Type B pancreatic cell (in vitro differentiated cells): Measurements from ENCODE around the gene APOA4. TPM values are rescaled to one million over a fixed set of nuclear protein-coding genes. Genes with fewer than 3 reads are reported as not detected.

Source experiments
- DNase-seq: peaks from one replicate; pipeline ENCODE4 v3.0.0; 2021; ENCODE audit warnings: mixed read lengths; ENCODE audit not compliant: unreplicated experiment; ENCODE audit errors: extremely low spot score
- H3K27ac Mint-ChIP-seq: 2 replicates; pipeline ENCODE4 v1.8.0; 2021; ENCODE audit warnings: mild to moderate bottlenecking, mixed read lengths
- H3K27me3 Mint-ChIP-seq: 2 replicates; pipeline ENCODE4 v1.8.0; 2021; ENCODE audit warnings: mixed read lengths
- H3K36me3 Mint-ChIP-seq: 2 replicates; pipeline ENCODE4 v1.8.0; 2021; ENCODE audit warnings: mixed read lengths
- H3K4me1 Mint-ChIP-seq: one replicate; pipeline ENCODE4 v1.8.0; 2021; ENCODE audit warnings: mixed read lengths; ENCODE audit not compliant: unreplicated experiment
- H3K4me3 Mint-ChIP-seq: 2 replicates; pipeline ENCODE4 v1.8.0; 2021; ENCODE audit warnings: mild to moderate bottlenecking, mixed read lengths
- H3K9me3 Mint-ChIP-seq: 2 replicates; pipeline ENCODE4 v1.8.0; 2021; ENCODE audit warnings: mixed read lengths
- total RNA-seq: library from RNA; stranded (reverse); gene quantifications from 2 replicates; pipeline ENCODE4 v1.2.1, GENCODE V29; 2021; ENCODE audit warnings: low replicate concordance
- TF ChIP-seq, protein P1 (sequence below): fragments of 200-600 bp; sonication (generic); conservative IDR thresholded peaks from 2 replicates; pipeline ENCODE4 v1.5.0; 2021; ENCODE audit warnings: antibody characterized with exemption, mild to moderate bottlenecking

Gene APOA4
- total RNA-seq, 1 donor from 2014 or later = 21.7 TPM

DNA sequence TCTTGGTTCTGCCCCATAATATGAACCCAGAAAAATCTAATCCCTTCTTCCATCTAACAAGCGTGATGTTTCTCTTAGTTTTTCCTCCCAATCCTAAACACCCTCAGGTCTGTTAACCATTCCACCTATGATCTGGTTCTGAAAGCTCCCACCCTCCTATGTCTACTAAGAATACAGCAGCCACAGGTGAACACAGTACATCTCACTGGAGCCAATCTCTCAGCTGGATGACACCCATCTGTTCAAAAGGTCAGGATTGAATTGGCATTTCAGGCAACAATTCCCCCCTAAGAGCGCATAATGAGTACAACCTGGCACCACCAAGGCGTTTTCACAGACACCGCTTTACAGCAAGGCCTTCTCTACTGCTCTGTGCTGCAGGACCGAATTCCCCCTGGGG is 33.3 kb upstream of the APOA4 start:
- H3K36me3 Mint-ChIP-seq = peaks cover 46% of the 10 kb centered on the region
- no peak overlapping the region for H3K4me3 Mint-ChIP-seq
- no peak overlapping the region for H3K27ac Mint-ChIP-seq
- H3K4me1 Mint-ChIP-seq = peaks cover 9% of the 10 kb centered on the region
- H3K27me3 Mint-ChIP-seq = no peaks in the 10 kb centered on the region
- TF ChIP-seq, protein P1, sequence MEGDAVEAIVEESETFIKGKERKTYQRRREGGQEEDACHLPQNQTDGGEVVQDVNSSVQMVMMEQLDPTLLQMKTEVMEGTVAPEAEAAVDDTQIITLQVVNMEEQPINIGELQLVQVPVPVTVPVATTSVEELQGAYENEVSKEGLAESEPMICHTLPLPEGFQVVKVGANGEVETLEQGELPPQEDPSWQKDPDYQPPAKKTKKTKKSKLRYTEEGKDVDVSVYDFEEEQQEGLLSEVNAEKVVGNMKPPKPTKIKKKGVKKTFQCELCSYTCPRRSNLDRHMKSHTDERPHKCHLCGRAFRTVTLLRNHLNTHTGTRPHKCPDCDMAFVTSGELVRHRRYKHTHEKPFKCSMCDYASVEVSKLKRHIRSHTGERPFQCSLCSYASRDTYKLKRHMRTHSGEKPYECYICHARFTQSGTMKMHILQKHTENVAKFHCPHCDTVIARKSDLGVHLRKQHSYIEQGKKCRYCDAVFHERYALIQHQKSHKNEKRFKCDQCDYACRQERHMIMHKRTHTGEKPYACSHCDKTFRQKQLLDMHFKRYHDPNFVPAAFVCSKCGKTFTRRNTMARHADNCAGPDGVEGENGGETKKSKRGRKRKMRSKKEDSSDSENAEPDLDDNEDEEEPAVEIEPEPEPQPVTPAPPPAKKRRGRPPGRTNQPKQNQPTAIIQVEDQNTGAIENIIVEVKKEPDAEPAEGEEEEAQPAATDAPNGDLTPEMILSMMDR = no peak
- H3K9me3 Mint-ChIP-seq = no peaks in the 10 kb centered on the region
- DNase-seq = no peak

DNA sequence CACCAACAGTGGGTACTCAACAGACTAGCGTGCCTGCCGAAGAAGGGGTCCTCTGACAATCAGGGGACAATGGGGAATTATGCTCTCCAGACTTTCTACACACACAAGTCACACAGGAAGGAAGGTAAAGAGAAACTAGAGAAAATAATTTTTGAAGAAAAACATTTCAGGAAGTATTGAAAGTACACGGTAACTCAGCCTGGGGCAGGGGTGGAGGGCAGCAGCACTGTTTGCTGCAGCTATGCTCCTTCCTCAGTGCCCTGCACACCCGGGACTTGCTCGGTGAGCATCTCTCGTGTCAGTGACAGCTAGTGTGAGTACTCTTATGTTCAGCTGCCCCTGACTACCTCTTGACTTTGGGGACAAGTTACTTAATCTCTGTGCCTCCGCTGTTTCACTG is 32.3 kb upstream of the APOA4 start:
- no peaks in the 10 kb centered on the region for H3K27me3 Mint-ChIP-seq
- TF ChIP-seq, protein P1 = no peak
- peaks cover 9% of the 10 kb centered on the region for H3K4me1 Mint-ChIP-seq
- no peak overlapping the region for H3K27ac Mint-ChIP-seq
- DNase-seq = no peak
- peaks cover 41% of the 10 kb centered on the region for H3K36me3 Mint-ChIP-seq
- no peak overlapping the region for H3K4me3 Mint-ChIP-seq
- H3K9me3 Mint-ChIP-seq = no peaks in the 10 kb centered on the region

DNA sequence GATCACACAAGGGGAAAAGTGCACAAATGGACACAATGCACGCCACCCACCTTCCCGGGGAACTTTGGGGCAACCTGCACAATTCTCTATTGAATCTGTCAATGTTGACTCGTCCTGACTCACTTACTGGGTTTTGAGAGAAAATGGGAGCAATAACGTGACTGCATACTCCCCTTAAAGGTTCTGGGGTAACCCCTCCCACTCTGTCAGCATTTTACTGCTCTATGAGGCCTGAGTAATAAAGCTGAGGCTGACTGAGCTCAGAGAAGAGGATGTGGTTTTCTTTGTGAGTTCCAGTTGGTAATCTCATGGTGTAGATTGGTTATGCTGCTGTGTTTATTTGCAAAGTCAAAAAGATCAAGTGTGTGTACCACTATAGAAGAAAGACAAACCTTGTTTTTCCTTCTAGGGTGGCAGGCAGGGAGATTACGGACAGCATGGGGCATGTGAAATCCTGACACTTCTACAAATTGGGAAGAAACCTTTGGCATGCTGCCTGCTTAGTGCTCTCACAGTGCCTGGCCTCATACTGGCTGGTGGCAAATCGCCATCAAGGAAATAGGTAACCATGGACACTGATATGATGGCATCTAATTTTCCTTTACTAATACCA is 30.5 kb upstream of the APOA4 start:
- Mint-ChIP-seq H3K27me3 (no peaks in the 10 kb centered on the region), H3K9me3 (no peaks in the 10 kb centered on the region), H3K4me3 (no peak overlapping the region), H3K36me3 (peaks cover 43% of the 10 kb centered on the region), H3K4me1 (peaks cover 9% of the 10 kb centered on the region), H3K27ac (peak overlapping the region; percentile 7)
- DNase-seq = no peak
- TF ChIP-seq, protein P1 = no peak

DNA sequence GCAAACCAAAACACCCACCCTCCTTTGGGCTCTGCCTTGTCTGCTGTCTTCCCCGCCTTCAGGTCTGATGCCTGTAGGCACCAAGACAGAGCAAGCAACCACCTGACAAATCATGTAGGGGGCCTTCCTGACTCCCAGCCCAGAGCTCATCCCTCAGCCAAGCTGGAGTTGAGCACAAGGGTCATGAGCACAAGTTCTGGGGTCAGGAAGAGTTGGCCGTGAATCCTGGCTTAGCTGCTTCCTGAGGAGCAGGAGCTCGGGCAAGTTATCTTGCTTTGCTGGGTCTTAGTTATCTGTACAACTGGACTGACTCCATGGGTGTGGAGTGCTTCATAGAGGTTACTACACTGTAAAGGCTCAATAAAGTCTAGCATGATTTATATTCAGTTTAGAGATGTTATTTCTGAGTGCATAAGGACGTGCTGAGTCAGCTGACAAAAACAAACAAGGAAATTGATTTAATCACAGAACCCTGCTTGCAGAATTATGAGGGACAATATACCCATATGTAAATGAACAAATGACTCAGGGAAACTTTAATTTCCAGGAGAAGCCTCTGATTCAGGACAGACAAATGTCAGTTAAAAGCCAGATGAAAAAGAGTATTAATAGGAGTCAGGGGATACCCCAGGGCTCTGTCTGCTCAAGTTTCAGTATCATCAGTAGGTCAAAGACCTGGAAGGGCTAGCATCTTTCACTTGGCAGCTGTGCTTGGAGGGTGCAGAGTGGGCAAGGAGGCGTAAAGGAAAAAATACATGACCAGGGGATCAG is 29.3 kb upstream of the APOA4 start:
- Mint-ChIP-seq H3K4me1 (peaks cover 9% of the 10 kb centered on the region), H3K9me3 (no peaks in the 10 kb centered on the region), H3K27ac (peak overlapping the region; percentile 78), H3K4me3 (no peak overlapping the region), H3K27me3 (no peaks in the 10 kb centered on the region), H3K36me3 (peaks cover 38% of the 10 kb centered on the region)
- TF ChIP-seq, protein P1 = no peak
- no peak for DNase-seq

DNA sequence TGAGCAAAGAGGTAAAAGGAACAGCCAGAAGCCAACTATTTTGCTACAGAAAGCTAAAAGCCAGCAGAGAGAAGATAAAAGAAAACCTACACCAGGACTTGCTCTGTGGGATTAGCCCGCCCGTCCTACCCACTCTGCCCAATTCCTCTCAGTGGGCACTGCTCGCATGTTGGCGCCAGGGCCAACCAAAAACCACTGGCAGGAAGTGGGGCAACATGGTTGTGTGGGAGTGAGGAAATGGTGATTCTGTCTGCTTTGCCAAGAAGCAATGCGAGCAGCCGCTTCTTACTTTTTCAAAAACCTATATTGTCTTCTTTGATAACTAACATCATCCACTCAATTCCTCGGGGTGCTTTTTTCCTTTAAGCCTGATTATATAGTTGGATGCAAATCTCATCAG is 28.5 kb upstream of the APOA4 start:
- Mint-ChIP-seq H3K27me3 (no peaks in the 10 kb centered on the region), H3K27ac (peak overlapping the region; percentile 6), H3K9me3 (no peaks in the 10 kb centered on the region), H3K4me1 (peaks cover 9% of the 10 kb centered on the region), H3K4me3 (no peak overlapping the region), H3K36me3 (peaks cover 34% of the 10 kb centered on the region)
- DNase-seq = no peak
- TF ChIP-seq, protein P1 = no peak
